Neuron (in vitro differentiated cells): Measurements from ENCODE around the gene CDON.

ENCODE experiments used
- H2AFZ ChIP-seq: one replicate; pipeline ENCODE4 v1.6.1; 2013; ENCODE audit warnings: low read depth, mild to moderate bottlenecking, inconsistent platforms, low read length, moderate library complexity
- H3K27me3 ChIP-seq: one replicate; pipeline ENCODE4 v1.6.1; 2013; ENCODE audit warnings: low read length; ENCODE audit not compliant: insufficient read depth
- H3K36me3 ChIP-seq: one replicate; pipeline ENCODE4 v1.6.1; 2013; ENCODE audit warnings: low read length; ENCODE audit not compliant: insufficient read depth
- H3K4me1 ChIP-seq: one replicate; pipeline ENCODE4 v1.6.1; 2013; ENCODE audit warnings: low read length; ENCODE audit not compliant: insufficient read depth
- H3K4me3 ChIP-seq: 2 replicates; pipeline ENCODE4 v1.5.1; 2013; ENCODE audit warnings: mild to moderate bottlenecking, low read length, moderate library complexity
- H3K9me3 ChIP-seq: one replicate; pipeline ENCODE4 v1.6.1; 2013; ENCODE audit warnings: low read length

CDON gene

GRCh38 chr11:125959931-125960330 is 102.7 kb downstream of the CDON start:
- H3K36me3 ChIP-seq, result peaks cover 8% of the 10 kb centered on the region
- no peaks in the 10 kb centered on the region for H3K4me1 ChIP-seq
- peaks cover 11% of the 10 kb centered on the region for H3K9me3 ChIP-seq
- no peaks in the 10 kb centered on the region for H3K27me3 ChIP-seq
- H2AFZ ChIP-seq, result no peak overlapping the region
- no peak overlapping the region for H3K4me3 ChIP-seq

DNA sequence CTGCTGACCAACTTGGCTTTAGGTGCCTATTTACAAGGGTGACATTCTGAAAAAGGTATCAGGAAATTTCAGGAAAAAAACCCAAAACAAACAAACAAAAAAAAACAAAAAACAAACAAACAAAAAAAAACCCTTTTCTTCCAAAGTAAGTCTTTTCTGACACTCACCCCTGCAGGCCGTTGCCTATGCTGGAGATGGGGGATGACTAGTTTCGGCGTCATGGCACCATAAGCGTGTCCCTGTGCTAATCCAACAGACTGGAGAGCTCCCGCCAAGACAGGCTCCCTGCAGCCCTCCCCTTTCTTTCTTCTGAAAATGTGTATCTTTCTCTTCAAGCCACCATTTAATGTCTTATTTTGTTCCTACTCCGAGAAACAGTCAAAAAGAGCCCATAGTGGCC is 103.2 kb downstream of the CDON start:
- H3K4me1 ChIP-seq, result no peaks in the 10 kb centered on the region
- H3K27me3 ChIP-seq, result no peaks in the 10 kb centered on the region
- peaks cover 11% of the 10 kb centered on the region for H3K9me3 ChIP-seq
- no peak overlapping the region for H2AFZ ChIP-seq
- H3K36me3 ChIP-seq, result peaks cover 8% of the 10 kb centered on the region
- H3K4me3 ChIP-seq, result no peak overlapping the region

- Histone ChIP-seq H3K4me3 (no peak overlapping the region), H3K4me1 (no peaks in the 10 kb centered on the region), H3K36me3 (peaks cover 8% of the 10 kb centered on the region), H3K9me3 (peaks cover 11% of the 10 kb centered on the region), H2AFZ (no peak overlapping the region), H3K27me3 (no peaks in the 10 kb centered on the region)
Observed at GRCh38 chr11:125958872-125959400, 103.7 kb downstream of the CDON start.

DNA sequence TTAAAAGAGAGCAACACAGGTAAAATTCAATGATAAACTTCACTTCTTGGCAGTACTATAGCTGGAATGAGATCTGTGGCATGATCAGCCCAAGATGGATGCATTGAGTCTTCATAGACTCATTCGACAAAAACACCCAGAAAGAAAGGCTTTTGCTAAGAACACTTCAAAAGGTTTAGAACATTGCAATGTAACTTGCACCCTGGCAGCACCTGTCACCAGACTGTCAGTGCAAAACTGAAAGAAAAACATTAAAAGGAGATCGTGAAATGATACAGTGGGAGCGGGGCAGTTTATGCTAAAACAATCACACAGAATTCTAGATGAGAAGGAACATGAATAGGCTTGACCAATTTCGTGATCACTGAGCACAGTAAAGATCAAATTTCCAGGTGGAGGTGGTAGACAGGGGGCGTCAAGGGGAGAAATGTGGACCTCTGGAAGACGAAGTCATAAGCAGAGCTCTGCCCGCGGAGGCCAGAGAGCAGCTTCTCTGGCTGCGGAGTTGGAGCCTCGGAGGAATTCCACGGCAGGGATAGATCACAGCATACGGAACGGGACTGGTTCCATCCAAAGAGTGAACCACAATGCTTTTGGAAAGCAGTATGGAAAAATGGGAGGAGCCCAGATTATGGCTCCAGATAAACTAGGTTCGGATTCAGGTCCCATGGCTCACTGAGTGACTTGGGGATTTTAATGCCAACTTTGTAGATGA is 104.9 kb downstream of the CDON start:
- no peak overlapping the region for H3K4me3 ChIP-seq
- H2AFZ ChIP-seq, result no peak overlapping the region
- no peaks in the 10 kb centered on the region for H3K27me3 ChIP-seq
- H3K9me3 ChIP-seq, result peaks cover 11% of the 10 kb centered on the region
- peaks cover 8% of the 10 kb centered on the region for H3K36me3 ChIP-seq
- H3K4me1 ChIP-seq, result no peaks in the 10 kb centered on the region

DNA sequence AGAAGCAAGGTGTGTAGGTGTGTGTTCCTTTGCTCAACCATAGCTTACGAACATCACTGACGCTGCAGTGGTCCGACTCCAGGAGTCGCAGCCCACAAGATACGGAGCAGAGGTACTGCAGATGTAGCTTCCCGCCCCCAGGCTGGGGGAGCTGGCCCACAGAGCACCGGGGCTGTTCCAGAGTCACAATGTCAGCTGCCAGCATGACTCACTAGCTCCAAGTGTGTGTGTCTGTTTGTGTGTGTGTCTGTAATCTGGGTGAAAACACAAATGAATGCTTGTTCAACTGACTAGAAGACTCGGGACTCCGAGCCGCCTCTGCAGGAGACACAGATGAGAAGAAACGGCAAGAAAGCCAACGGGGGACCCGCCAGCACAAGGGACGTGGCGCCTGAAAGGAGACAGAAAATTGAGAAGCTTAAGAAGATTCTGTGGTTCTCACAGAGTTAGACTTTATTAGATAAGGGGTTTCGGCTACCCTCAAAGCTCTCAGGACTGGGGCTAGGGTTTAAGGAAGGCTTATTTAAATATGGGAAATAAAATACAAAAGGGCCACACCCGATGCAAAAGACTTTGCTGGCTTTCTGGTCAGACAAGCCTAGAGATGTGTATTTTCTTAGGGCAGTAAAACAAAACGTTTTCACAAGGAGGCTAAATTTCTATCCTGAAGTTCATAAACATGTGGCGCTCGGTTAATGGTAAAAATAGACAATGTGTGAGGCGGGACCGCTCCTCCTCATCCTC is 106.1 kb downstream of the CDON start:
- Histone ChIP-seq H3K27me3 (no peaks in the 10 kb centered on the region), H3K4me1 (no peaks in the 10 kb centered on the region), H2AFZ (no peak overlapping the region), H3K4me3 (no peak overlapping the region), H3K9me3 (peaks cover 7% of the 10 kb centered on the region), H3K36me3 (peaks cover 8% of the 10 kb centered on the region)

- Histone ChIP-seq H3K4me1 (no peaks in the 10 kb centered on the region), H3K27me3 (no peaks in the 10 kb centered on the region), H3K36me3 (peaks cover 4% of the 10 kb centered on the region)
Observed at GRCh38 chr11:125955856-125956255, 106.8 kb downstream of the CDON start.

GRCh38 chr11:125954945-125955640 is 107.6 kb downstream of the CDON start:
- H3K9me3 ChIP-seq, result peaks cover 7% of the 10 kb centered on the region
- no peaks in the 10 kb centered on the region for H3K27me3 ChIP-seq
- no peaks in the 10 kb centered on the region for H3K4me1 ChIP-seq

More at GRCh38 chr11:125955856-125956255, 106.8 kb downstream of the CDON start:
- Histone ChIP-seq H2AFZ (no peak overlapping the region), H3K4me3 (no peak overlapping the region), H3K9me3 (peaks cover 7% of the 10 kb centered on the region)

DNA sequence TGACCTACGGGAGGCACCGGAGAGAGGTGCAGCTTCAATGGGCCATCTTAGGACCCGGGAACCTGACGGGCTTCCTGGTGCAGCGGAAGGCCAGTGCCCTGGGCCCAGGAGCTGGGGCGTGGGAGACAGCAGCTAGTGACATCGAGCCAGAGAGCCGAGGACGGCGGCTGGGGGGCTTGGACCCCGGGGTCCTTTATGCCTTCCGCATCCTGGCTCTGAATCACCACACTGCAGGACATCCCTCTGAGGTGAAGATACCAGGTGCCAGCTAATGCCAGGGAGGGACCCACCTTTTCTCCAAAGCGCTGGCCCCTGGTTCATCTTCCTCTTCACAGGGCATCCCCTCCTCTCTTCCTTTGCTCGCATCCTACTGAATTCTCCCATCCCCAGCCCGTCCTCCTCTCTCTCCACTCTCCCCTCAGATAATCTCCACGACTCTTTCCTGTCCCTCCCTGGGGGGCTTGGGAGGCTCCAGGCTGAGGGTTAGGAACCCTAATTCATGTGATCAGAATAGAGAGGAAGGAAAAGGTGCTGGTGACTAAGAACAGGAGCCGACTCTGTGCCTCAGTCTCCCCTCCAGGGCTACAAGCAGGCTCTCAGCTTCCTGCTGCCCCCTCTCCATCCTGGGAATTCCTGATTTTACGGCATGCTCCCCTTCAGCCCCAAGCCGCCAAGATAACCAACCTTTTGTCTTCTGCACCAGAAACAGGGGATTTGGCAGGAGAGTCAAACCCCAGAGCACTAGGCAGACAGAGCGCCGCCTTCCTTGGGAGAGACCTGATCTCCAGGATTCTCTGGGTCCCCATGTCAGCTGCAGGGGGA is 108.3 kb downstream of the CDON start:
- Histone ChIP-seq H3K36me3 (no peaks in the 10 kb centered on the region), H2AFZ (no peak overlapping the region), H3K4me3 (no peak overlapping the region), H3K27me3 (no peaks in the 10 kb centered on the region), H3K9me3 (peaks cover 7% of the 10 kb centered on the region), H3K4me1 (no peaks in the 10 kb centered on the region)

More at GRCh38 chr11:125954945-125955640, 107.6 kb downstream of the CDON start:
- H2AFZ ChIP-seq, result no peak overlapping the region
- peaks cover 3% of the 10 kb centered on the region for H3K36me3 ChIP-seq
- H3K4me3 ChIP-seq, result no peak overlapping the region

DNA sequence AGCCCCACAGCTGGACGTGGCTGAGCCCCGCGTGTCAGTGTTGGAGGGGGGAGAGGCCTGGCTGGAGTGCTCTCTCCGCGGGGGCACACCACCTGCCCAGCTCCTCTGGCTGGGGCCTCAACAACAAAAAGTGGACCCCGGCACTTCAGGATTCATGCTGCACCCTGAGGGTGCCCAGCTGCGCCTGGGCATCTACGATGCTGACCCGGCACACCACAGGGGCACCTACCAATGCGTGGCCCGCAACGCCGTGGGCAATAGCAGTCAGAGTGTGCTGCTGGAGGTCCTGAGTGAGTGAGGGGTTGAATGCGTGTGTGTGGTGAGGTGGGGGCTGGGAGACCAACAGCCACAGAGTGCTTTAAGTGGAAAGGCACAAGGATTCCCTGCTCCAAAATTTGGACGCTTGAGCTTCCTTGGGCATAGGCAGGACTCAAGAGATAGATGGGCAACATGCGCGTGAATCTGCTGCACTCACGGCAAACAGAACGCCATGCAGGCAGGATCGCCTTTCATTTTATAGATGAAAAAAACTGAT is 109.2 kb downstream of the CDON start:
- no peaks in the 10 kb centered on the region for H3K36me3 ChIP-seq
- no peaks in the 10 kb centered on the region for H3K4me1 ChIP-seq
- H2AFZ ChIP-seq, result no peak overlapping the region

DNA sequence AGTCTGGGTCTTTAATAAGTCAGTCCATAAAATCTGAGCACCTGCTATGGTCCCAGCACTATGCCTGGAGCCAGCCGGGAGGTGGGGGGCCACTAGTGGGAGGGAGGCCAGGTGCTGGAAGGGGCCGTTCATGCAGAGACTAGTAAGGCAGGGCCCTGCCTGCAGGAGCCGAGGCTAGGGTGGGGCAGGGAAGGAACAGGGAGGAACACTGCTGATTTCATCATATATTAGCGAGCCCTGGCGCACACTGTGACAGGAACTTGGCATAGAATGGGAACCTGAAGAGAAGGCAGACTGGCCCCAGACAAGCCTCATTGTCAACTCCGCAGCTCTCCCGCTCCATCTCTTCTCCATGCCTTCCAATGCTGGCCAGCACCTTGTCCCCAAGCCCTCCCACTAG is 109.7 kb downstream of the CDON start:
- Histone ChIP-seq H2AFZ (no peak overlapping the region), H3K4me1 (no peaks in the 10 kb centered on the region), H3K4me3 (no peak overlapping the region), H3K36me3 (no peaks in the 10 kb centered on the region), H3K27me3 (no peaks in the 10 kb centered on the region), H3K9me3 (peaks cover 4% of the 10 kb centered on the region)

More for the DNA sequence above, 109.2 kb downstream of the CDON start:
- Histone ChIP-seq H3K9me3 (peaks cover 7% of the 10 kb centered on the region), H3K4me3 (no peak overlapping the region), H3K27me3 (no peaks in the 10 kb centered on the region)

DNA sequence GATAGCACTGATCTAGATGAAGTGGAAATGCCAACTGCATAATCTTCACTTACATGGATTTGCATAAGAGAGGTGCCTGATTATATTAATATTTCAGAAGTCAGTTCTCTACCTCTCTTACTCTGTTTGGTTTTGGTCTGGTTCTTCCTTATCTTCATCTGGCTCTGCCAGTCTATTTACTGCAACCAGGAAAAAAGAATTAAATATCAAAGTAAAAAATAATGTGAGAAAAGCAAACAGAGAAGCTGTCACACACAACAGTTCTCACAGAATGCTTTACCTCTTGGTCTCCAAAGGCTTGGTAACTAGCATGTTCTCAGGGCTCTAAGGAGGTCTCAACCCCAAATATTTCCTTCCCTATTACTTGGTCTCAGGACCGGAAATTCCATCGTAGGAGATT is 110.1 kb downstream of the CDON start:
- H3K27me3 ChIP-seq, result no peaks in the 10 kb centered on the region
- H3K36me3 ChIP-seq, result no peaks in the 10 kb centered on the region
- H3K4me1 ChIP-seq, result no peaks in the 10 kb centered on the region
- no peak overlapping the region for H3K4me3 ChIP-seq
- peaks cover 4% of the 10 kb centered on the region for H3K9me3 ChIP-seq
- H2AFZ ChIP-seq, result no peak overlapping the region

GRCh38 chr11:125951731-125952130 is 110.9 kb downstream of the CDON start:
- Histone ChIP-seq H2AFZ (no peak overlapping the region), H3K9me3 (peaks cover 4% of the 10 kb centered on the region), H3K4me3 (no peak overlapping the region), H3K27me3 (no peaks in the 10 kb centered on the region), H3K36me3 (no peaks in the 10 kb centered on the region), H3K4me1 (no peaks in the 10 kb centered on the region)
